ENCODE results near the gene BLNK. TPM values are rescaled to one million over a fixed set of nuclear protein-coding genes. Genes with fewer than 3 reads are reported as not detected.

BLNK gene
- total and polyA plus RNA-seq, 2 donors (not counting 1 experiment from before 2014, with no cell fraction given) = 153 to 205 TPM

- CTCF ChIA-PET = interaction anchor here (0.8 to 3.8 kb wide), 6 partner anchors 8 to 77 kb away, joined by 3 to 31 read pairs (median 4); no protein-coding TSS in a partner anchor
- H3K4me1 Mint-ChIP-seq = peaks cover 26% of the 10 kb centered on the region
- peaks cover 5% of the 10 kb centered on the region for H3K79me2 ChIP-seq (ENCODE audit: control insufficient read depth, insufficient read depth, low read length)
- H3K4me1 ChIP-seq (ENCODE audit: control insufficient read depth in 2 of 2, insufficient read depth in 2 of 2, low read length in 2 of 2) = peaks cover 25 to 27% of the 10 kb centered on the region in 2 donors
- no peak overlapping the region for H3K9ac ChIP-seq (ENCODE audit: low read length)
- ATAC-seq (ENCODE audit: low read depth) (peak; percentile 95), DNase-seq (peak; percentile 75)
- H3K27ac Mint-ChIP-seq = no peak overlapping the region
- intact Hi-C loops (cut with micrococcal nuclease) = loop anchor here (2.0 kb wide), 1 partner anchor 14 kb away; no protein-coding TSS in a partner anchor
- H3K27me3 ChIP-seq (replicated peaks in 1 of 4; ENCODE audit: control extremely low read depth in 1 of 4, control insufficient read depth in 3 of 4, insufficient read depth in 4 of 4, low read length in 3 of 4) = peaks cover 0 to 23% (median 11%) of the 10 kb centered on the region in 4 experiments
- peak overlapping the region; percentile 13 for H2AFZ ChIP-seq (ENCODE audit: insufficient read depth, low read depth, low read length, poor library complexity, severe bottlenecking)
- no peak overlapping the region for H3K27ac ChIP-seq (ENCODE audit: low read length in 2 of 2)
- no peaks in the 10 kb centered on the region for H3K36me3 ChIP-seq (replicated peaks in 1 of 2; ENCODE audit: control extremely low read depth in 1 of 2, control insufficient read depth in 1 of 2, extremely low read depth in 1 of 2, insufficient read depth in 2 of 2, low read length in 1 of 2)
- TF ChIP-seq CTCF (IDR thresholded peaks at IDR 0.05) (no peak), EZH2 (IDR thresholded peaks at IDR 0.05; ENCODE audit: borderline replicate concordance, insufficient read depth, low read depth, low read length, poor library complexity, severe bottlenecking) (no peak)
- H3K4me2 ChIP-seq (replicated peaks; ENCODE audit: low read depth, low read length, poor library complexity, severe bottlenecking) = peak overlapping the region; percentile 59
- H3K9me3 ChIP-seq (ENCODE audit: control extremely low read depth in 1 of 3, control insufficient read depth in 2 of 3, insufficient read depth in 1 of 3, low read length in 2 of 3) = no peaks in the 10 kb centered on the region
- POLR2A ChIA-PET = no interaction called here
- H4K20me1 ChIP-seq (ENCODE audit: control insufficient read depth, insufficient read depth, low read length, poor library complexity, severe bottlenecking) = no peaks in the 10 kb centered on the region
- peak overlapping the region; percentile 53 for H3K4me3 Mint-ChIP-seq
- 4% methylated on average over 3 of the region's 8 CpGs for WGBS (ENCODE audit: insufficient coverage)
- peaks cover 34% of the 10 kb centered on the region for H3K27me3 Mint-ChIP-seq
- H3K9me3 Mint-ChIP-seq (ENCODE audit: insufficient read depth) = no peaks in the 10 kb centered on the region
- H3K4me3 ChIP-seq (ENCODE audit: control extremely low read depth in 1 of 5, extremely low read depth in 1 of 5, insufficient read depth in 1 of 5, low read depth in 2 of 5, low read length in 4 of 5) = no peak overlapping the region
Measured at GRCh38 chr10:96306516-96306915, 35.1 kb upstream of the BLNK start.

- ChIA-PET POLR2A (no interaction called here), CTCF (interaction anchor here (3.8 to 5.3 kb wide), 2 partner anchors 13 to 75 kb away, joined by 31 to 38 read pairs; no protein-coding TSS in a partner anchor)
- no peak overlapping the region for H3K9ac ChIP-seq (ENCODE audit: low read length)
- Mint-ChIP-seq H3K9me3 (ENCODE audit: insufficient read depth) (no peaks in the 10 kb centered on the region), H3K27me3 (peaks cover 37% of the 10 kb centered on the region), H3K4me3 (no peak overlapping the region), H3K4me1 (peaks cover 41% of the 10 kb centered on the region), H3K27ac (no peak overlapping the region)
- ATAC-seq (ENCODE audit: low read depth) (no peak), DNase-seq (no peak)
- no peak overlapping the region for H2AFZ ChIP-seq (ENCODE audit: insufficient read depth, low read depth, low read length, poor library complexity, severe bottlenecking)
- H4K20me1 ChIP-seq (ENCODE audit: control insufficient read depth, insufficient read depth, low read length, poor library complexity, severe bottlenecking) = no peaks in the 10 kb centered on the region
- no peaks in the 10 kb centered on the region for H3K36me3 ChIP-seq (replicated peaks in 1 of 2; ENCODE audit: control extremely low read depth in 1 of 2, control insufficient read depth in 1 of 2, extremely low read depth in 1 of 2, insufficient read depth in 2 of 2, low read length in 1 of 2)
- 40% methylated on average over 1 of the region's 3 CpGs for WGBS (ENCODE audit: insufficient coverage)
- peaks cover 5% of the 10 kb centered on the region for H3K79me2 ChIP-seq (ENCODE audit: control insufficient read depth, insufficient read depth, low read length)
- H3K4me2 ChIP-seq (replicated peaks; ENCODE audit: low read depth, low read length, poor library complexity, severe bottlenecking) = no peak overlapping the region
- no peaks in the 10 kb centered on the region for H3K9me3 ChIP-seq (ENCODE audit: control extremely low read depth in 1 of 3, control insufficient read depth in 2 of 3, insufficient read depth in 1 of 3, low read length in 2 of 3)
- H3K27me3 ChIP-seq (replicated peaks in 1 of 4; ENCODE audit: control extremely low read depth in 1 of 4, control insufficient read depth in 3 of 4, insufficient read depth in 4 of 4, low read length in 3 of 4) = peaks cover 0 to 23% (median 11%) of the 10 kb centered on the region in 4 experiments
- intact Hi-C loops (cut with micrococcal nuclease) = no loop called here
- TF ChIP-seq CTCF (IDR thresholded peaks at IDR 0.05) (no peak), EZH2 (IDR thresholded peaks at IDR 0.05; ENCODE audit: borderline replicate concordance, insufficient read depth, low read depth, low read length, poor library complexity, severe bottlenecking) (no peak)
- H3K4me1 ChIP-seq (ENCODE audit: control insufficient read depth in 2 of 2, insufficient read depth in 2 of 2, low read length in 2 of 2) = peaks cover 31 to 33% of the 10 kb centered on the region in 2 donors
- H3K27ac ChIP-seq (ENCODE audit: low read length in 2 of 2) = no peak overlapping the region
- no peak overlapping the region for H3K4me3 ChIP-seq (ENCODE audit: control extremely low read depth in 1 of 5, extremely low read depth in 1 of 5, insufficient read depth in 1 of 5, low read depth in 2 of 5, low read length in 4 of 5)
Measured at GRCh38 chr10:96305019-96305418, 33.6 kb upstream of the BLNK start.

Data from B cell (primary cell).